NCI-H226 (cell line): ENCODE measurements around the gene RAD23B.

Experiments
- DNase-seq: peaks from one replicate; pipeline ENCODE4 v3.0.0-alpha.2; 2015

The RAD23B gene

DNA sequence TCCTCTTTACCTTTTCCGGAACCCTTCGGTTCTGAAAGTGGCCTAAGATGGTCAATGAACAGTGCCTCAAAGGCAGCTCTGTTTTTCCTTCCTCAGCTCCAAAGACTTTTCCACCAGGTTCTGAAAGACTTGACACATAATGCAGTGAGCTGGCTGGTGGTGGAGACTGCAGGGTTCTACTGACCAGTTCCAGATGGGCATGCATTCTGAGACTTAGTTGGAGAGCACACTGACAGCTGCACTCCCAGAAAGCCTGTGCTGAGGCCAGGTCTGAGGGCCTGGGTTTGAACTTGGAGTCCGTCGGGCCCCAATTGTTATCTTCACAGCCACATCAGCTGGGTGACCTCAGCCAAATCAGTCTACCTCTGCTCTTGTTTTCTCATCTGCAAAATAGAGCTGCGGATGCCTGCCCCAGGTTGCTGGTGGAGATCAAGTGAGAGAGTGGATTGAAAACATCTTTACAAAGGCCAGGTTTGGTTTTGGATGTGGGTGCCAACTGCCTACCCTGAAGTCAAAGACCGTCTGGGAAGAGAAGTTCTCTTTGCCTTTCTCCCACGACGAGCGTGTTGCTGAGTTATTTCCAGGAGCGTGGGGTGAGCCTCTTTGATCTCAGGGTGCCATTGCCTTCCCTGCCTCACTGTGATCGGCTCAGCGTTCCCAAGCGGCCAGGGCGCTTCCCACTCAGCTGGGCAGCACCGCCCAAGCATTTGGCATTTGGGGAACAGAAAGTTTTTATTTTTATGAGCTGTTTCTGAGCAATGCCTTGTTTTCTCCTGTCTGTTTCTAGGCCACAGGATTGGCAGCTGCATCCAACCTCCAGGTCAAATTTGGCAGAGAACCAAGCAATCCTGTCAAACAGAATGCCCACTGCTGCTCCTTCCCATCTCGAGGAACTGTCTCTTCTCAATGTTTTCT, 54.9 kb downstream of the RAD23B start:
- DNase-seq = no peak

DNA sequence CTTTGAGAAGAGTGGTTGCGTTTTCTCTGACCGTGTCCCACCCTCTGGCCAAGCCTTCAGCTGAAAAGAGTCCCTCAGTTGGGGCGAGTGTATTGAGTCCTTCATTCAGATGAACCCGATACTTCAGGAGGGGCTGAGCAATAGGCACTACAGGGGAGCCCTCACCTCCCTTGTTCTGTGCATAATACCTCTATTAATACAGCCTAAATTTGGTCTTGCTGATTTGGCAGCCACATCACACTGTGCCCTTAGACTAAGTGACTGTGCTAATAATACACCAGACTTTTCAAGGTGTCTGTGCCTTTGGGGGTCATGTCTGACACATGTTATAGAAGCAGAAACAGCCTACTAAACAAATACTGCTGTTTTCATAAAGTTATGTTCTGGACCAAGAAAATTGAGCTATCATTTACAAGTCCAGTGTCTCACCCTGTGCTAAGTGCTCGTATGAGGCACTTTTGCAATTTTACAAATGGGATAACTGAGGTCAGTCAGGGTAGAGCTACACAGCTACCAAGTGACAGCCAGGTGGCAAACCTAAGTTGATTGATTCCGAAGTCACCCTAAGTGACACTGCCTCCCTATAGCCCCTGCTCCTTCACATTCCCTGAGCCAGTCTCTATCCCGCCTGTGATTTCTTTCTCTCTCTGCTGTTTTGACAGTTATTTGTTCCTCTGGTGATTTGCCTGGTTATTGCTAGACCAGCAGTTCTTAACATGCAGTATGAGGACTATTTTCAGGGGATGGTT, 56.0 kb downstream of the RAD23B start:
- DNase-seq = no peak

DNA sequence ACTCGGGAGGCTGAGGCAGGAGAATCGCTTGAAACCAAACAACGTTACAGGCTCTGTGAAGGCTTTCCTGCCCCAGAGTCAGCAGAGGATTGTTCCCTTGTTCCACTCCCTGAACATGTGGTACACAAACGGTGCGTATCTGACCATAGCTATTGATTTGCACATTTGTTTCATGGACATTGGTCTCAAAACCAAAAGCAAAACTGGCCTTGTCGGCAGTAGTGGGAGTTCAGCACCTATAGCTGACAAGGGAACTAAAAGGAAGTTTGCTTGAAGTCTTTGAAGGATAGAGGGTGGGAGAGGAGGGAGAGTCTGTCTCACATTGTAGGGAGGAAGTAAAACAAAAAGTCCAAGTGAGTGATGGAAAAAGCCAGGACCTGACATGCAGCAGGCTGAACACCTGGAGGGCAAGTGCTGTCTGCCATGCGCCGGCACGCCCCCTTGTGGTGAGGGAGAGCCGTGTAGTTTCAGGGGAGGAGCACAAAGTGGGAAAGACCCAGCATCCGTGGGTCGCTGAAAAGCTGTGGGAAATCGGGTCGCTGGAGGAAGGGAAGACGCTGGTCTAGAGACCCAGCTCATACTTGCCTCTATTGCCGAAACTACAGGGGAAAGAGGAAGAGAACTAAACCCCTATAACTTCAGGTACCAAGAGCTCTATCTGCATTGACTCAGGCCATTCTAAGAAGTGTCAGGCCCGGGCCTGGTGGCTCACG, 58.0 kb downstream of the RAD23B start:
- peak; percentile 41 for DNase-seq

DNA sequence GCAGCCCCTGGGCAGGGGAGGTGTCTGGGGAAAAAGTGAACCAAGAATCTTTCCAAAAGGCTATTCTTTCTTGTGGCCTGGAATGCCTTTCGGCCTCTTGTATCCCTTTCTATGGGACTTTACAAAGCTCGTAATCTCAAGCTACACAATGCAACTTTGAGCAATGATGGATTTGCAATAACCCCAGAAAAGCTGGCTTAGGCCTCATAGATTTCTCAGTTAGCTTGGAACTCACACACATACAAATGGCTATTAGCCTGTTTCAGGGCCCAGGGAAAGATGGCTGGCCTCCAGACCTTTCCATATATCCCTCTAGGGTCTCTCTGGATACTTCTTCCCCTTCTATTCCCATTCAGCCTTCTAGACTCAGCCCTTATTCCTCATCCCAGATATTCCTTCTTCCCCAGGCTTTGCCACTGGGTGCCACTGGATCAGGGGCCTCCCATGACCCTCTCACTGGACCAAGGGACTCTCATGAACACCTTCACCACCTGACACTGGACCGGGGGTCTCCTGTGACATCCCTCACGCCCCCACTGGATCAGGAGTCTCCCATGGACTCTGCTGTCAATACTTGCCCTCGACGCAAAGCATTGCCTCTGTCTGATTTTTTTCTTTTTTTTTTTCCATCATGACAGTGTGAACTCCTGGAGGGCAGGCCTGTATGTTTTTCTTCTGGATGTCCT, 59.5 kb downstream of the RAD23B start:
- DNase-seq = no peak

DNA sequence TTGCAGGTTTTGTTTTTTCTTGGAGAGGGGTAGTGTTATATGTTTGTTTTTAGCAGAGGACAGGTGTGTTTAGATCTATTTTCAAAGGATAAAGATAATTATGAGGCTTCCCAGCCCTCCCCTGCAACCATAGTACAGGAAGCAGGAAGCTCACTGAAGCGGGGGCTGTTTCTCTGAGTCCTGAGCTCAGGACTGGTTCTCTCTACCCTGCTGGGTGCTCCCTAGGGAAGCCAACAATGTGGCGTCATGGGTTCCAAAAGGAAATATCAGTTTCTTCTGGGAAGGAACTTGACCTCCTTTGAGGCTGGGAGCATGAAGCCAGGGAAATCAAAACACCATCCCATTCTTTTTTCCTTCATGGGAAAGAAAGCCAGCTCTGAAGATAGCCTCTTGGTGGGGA, 62.2 kb downstream of the RAD23B start:
- DNase-seq = no peak

DNA sequence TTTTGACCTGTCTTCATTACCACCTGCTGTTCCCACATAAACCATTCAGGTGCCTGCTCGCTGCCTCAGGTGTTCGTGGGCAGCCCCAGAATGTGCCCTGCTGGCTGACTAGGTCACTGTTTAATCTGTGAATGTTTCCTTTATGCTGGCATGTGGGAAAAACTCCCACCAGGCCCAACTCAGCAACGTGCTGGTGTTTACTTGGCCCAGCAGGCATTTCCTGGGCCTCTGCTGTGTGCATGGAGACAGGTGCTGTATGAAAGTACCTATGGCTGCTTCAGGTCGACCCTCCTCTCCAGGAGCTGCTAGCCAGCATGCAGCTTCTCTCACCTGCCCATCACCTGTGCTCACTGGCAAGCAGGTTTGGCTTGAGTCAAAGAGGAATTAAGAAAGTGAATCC, 65.8 kb downstream of the RAD23B start:
- no peak for DNase-seq

DNA sequence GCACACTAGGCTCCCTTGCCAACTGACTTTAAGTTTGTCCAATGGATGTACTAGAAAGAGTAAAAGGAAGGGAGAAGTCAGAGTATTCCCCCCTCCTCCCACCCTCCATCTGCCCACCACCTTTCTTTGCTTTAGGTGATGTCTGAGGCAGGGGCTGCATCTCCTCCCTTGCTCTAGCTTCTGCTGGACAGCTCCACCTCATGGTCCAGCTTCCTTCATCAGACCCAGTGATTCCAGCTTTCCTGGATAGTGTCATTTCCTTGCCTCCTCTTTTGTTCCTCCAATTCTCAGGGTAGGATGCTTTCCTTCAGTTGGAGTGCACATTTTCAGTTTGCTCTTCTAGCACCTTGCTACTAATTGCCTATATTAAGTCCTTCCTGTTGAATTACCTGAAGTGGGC, 67.4 kb downstream of the RAD23B start:
- DNase-seq = no peak

DNA sequence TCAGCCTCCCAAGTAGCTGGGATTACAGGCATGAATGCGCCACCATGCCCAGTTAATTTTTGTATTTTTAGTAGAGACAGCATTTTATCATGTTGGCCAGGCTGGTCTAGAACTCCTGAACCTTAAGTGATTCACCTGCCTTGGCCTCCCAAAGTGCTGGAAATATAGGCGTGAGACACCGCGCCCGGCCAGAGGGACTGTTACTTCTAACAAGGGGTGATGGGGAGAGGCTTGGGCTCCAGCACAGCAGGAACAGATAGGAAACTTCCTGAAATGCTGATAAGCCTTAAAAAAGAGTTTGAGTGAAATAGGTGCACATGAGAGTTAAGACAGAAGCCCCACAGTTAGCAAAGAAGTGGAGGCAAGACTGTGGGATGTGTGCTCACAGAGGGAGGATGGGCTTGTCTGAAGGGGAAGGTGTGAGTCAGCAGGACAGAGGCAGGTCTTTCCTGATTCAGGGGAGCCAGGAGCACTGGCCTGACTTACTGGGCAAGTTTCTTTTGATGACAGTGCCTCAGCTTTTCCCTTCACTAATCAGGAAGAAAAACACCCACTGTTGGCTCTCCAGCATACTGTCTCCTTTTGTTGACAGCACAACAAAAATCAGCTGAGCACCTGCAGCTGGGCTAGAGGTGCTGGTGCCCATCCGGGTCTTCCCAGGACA, 68.4 kb downstream of the RAD23B start:
- peak; percentile 51 for DNase-seq

DNA sequence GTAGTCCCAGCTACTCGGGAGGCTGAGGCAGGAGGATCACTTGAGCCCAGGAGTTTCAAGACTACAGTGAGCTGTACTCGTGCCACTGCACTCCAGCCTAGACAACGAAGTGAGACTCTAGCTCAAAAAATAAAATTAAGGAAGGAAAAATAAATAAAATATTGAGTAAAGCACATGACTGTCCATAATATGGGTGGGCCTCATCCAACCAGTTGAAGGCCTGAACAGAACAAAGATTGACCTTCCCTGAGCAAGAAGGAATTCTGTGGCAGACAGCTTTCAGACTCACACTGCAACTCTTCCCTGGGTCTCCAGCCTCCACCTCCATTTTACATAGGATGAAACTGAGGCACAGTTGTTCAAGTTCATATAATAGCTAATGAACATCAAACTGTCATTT, 72.3 kb downstream of the RAD23B start:
- DNase-seq = no peak

DNA sequence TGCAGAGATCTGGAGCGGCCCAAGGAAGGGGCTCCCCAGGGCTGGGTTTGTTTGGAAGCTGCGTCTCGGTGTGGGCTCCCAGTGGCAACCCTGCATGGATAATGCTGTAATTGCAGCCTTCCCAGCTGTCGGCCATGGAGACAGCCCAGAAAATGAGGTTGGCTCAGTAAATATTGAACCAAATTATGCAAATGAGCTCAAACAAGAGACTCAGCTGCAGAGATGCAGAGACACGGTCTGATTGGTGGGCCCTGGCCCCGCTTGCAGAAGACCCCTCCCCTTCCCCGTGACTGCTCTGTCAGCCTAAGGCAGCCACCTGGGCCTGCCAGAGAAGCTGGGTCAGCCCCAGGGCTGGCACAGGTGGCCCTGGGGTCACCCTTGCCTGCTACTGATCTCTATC, 75.9 kb downstream of the RAD23B start:
- DNase-seq = no peak

DNA sequence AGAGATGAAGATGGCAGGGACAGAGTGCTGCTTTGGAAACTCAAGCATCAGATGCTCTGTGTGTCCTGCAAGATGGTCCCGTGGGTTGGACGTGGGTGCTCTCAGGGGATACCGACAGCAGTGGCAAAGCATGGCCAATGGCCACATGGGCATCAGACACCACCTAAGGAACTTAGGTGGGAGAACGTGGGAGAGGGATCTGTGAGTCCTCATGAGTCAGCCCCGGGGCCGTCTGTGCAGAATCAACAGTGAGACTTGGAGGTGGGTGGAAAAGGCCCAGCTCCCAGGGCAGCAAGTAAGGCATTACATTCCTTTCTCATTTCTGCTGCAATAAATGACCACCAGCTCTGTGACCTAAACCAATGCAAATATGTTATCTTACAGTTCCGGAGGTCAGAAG, 77.0 kb downstream of the RAD23B start:
- no peak for DNase-seq

DNA sequence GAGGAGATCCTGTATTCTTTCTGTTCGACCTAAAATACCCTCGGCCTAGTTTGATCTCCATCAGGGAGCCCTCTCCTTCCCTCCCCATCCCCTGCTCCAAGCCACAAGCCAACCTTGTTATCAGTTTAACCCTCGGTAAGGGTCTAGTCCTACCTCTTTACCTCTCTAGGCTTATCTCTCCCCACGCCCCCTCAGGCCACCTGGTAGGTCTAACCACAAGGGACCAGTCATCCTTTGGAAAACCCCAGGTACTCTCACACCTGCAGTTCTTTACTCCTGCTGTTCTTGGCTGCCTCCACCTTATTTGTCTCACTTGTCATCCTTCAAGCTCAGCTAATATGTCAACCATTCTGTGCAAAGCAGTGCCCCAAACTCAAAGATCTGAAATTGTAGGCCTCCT, 78.7 kb downstream of the RAD23B start:
- DNase-seq = no peak

DNA sequence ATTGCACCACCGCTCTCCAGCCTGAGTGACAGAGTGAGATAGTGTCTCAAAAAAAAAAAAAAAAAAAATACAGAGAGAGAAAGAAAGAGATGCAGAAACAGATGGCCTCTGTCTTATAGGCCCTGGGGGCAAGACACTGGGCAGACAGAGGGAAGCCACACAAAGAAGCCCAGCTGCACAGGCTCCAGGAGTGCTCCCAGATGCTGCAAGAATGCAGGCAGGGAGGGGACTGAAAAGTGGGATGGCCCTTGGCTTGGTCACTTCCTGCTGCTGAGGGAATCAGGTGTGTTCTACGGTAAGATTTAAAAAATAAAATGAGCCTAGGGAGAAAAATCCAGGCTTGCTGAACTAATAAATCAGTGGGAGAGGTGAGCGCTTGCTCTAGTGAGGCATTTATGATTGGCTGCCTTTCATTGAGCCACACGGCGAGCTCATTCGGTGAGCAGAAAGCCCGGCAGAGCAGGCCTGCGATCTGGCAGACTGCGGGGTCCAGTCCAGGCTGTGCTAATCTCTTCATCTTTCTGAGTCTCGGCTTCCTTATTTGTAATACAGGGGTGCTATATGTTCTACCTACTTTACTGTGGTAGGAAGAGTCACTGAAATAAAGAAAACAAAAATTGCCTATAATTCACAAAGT, 80.6 kb downstream of the RAD23B start:
- DNase-seq = no peak

DNA sequence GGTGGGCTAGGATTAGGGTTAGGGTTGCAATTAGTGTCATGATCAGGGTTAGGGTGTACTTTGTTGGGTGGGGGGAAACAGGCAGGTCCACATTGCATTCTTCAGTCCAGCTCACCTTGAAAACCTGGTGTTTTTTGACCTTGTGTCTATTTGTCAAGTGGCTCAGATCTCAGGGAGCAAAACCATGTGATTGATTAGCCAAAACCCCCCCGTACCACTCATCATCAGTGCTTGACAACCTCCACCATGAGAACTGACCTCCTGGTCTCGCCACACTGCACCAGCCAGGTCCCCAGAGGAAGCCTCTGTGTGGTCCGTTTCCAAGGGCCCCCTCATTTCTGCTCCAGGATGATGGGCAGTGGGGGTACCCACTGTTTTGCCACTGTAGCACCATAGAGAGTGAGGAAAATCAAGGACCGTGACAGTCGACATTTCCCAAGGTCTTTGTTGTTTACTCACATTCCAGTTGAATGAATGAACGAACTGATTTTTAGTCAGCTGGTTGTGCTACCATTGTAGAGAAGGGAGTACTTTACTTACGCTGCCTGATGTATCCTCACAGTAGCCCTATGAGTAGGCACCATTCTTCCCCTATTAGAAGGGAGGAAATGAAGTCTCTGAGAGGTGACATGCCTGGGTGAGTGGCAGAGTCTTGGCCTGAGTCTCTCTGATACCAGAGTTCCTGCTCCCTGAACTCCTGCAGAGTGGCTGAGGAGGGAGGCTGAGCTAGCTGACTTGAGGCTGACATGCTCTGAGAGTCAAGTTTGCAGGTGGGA, 84.8 kb downstream of the RAD23B start:
- no peak for DNase-seq

DNA sequence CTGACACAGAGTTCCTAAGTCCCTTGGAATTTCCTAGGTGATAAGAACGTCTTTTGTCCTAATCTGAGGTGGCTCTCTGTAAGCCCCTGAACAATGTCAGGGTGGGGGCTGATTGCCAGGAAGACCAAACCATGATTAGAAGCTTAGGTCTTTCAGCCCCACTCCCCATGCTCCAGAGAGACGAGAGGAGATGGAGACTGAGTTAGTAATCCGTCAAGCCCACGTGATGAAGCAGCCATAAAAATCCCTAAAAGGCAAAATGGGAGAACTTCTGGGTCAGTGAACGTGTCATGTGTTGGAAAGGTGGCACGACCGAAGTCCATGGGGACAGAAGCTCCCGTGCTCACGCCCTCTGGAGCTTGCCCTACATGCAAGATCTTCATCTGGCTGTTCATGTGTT, 85.6 kb downstream of the RAD23B start:
- DNase-seq = no peak

DNA sequence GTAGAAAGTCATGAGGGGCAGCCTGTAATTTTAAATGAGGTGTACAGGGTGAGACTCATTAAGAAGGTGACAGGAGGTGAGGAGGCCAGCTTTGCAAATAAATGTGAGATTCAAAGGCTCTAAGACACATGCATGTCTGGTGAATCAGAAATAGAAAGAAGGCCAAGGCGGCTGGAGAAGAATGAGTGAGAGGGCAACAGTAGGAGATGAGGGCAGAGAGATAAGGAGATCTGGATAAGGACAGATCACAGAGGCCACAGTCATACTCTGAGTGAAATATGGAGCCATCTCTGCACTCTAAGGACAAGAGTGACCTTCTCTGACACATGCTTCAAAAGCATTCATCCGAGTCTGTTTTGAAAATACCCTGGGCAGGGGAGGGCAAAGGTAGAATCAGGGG, 90.7 kb downstream of the RAD23B start:
- peak; percentile 40 for DNase-seq

DNA sequence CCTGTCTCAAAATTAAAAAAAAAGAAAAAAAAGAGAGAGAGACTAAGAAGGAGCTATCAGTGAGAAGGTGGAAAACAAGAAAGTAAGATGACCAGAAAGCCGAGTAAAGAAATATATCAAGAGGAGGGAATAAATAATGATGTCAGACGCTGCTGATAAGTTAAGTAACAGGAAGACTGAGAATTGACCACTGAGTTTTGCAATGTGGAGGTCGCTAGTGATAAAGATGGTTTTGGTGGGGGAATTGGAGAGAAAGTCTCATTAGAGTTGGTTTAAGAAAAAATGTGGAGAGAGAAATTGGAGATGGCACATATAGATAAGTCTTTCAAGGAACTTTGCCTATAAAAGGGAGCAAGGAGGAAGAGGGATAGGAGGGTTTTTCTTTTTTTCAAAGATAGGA, 91.9 kb downstream of the RAD23B start:
- DNase-seq = peak; percentile 44

DNA sequence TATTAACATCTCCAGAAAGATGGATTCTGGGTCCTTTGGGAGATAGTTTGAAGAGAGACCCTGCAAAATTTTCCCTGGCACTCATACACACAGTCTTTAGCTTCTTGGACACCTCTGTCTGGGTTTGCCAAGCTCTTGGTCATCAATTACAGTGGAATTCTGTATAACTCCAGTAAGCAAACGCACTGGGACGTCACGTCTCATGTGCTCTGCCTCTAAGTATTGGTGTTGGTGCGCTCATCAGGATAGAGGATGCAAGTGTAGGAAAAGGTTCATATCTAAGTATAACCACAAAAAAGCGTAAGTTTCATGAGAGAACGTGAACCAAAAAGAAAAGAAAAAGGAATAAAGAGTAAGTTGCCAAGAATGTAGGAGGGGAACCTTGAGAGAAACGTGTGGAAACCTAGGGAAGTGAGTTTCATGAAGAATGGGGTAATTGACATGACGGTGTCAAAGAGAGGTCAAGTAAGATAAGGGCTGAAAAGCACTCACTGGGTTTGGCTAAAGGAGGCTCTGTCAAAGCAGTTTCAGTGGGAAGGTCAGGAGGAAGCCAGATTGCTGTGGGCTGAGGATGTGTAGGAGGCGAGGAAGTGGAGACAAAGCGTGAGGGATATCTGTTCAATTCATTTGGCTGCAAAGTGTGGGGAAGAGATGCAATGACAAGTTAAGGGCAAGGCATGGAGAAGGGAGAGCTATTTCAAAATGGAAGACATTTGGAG, 92.7 kb downstream of the RAD23B start:
- peak; percentile 94 for DNase-seq

DNA sequence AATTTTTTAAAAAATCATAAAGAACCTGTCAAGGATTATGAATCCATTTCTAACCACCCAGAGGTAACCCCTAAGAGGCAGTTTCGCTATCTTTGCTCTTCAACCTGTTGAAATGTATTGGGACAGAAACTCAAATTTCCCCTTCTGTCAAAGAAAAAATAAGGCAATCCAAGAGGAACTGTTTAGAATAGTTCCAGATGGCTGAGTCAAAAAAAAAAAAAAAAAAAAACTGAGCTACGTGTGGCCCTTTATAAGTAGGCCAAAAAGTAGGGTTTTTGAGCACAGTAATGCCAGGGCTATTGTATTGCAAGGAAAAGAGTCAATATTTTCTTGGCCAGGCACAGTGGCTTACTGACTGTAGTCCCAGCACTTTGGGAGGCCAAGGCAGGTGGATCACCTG, 94.9 kb downstream of the RAD23B start:
- no peak for DNase-seq
